Lower leg skin (tissue), 4 donors: ENCODE data around the gene TNIP1. TPM values are rescaled to one million over a fixed set of nuclear protein-coding genes. Genes with fewer than 3 reads are reported as not detected.
A peak's percentile ranks its signal among the peaks of the same experiment; 100 is the strongest.

Source experiments
- DNase-seq, 2 donors: peaks; one replicate each; pipeline ENCODE4 v3.0.0-alpha.2; 2019; ENCODE audit warnings: low spot score in 2 of 2
- H3K4me3 ChIP-seq: fragments of 200-600 bp; sonication (generic); 2 replicates; pipeline ENCODE4 v1.5.1; 2017; ENCODE audit warnings: mild to moderate bottlenecking, low read depth; ENCODE audit not compliant: poor library complexity, severe bottlenecking
- CTCF ChIP-seq, 3 donors: fragments of 450-650 bp; IDR thresholded peaks; one replicate each; pipeline ENCODE4 v1.5.1; 2016; ENCODE audit warnings: antibody characterized with exemption in 3 of 3, mild to moderate bottlenecking in 3 of 3, moderate library complexity in 2 of 3
- POLR2A ChIP-seq, 2 donors: fragments of 450-650 bp; IDR thresholded peaks; one replicate each; pipeline ENCODE4 v1.6.1; 2016 to 2017; ENCODE audit warnings: antibody characterized with exemption in 2 of 2, mild to moderate bottlenecking in 1 of 2, moderate library complexity in 1 of 2
- WGBS, 2 donors: methylation state at CpG; one replicate each; pipeline ENCODE4 v1.1.5; 2018; 5-methylcytosine and 5-hydroxymethylcytosine counted together
- intact Hi-C: fragments of 100-400 bp; cut with DNase I; formaldehyde crosslinking; loops from one replicate; pipeline ENCODE4 v1.15.0; 2023; ENCODE audit warnings: low total_unique reads
- total RNA-seq, 4 donors: library from RNA; depleted of rRNA; stranded (reverse); fragments of >200 nt; gene quantifications; one replicate each; pipeline ENCODE4 v1.1.0, GENCODE V29; 2016

TNIP1 gene
- total RNA-seq, 4 donors from 2014 or later: 91.2 to 123 (median 98.1) TPM

DNA sequence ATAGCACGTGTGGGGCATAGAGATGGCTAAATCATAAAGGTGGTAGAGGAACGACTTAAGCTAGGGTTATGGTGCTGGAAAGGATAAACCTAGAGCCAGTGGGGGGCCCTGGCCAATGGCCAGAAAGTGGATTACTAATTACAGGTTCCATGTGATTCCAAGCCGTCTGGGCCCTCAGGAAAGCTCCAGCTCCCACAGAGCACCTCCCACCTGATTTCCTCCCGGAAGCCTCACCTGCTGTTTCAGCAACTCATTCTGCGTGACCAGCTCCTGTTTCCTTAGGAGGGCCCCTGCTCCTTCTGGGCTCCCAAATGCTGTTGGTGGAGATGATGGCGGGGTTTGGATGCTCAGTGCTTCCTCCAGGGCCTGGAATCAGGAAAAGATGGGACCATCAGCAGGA, 44.3 kb downstream of the TNIP1 start:
- 85 to 94% methylated on average over 6 of the region's 6 CpGs for WGBS, 2 donors
- TF ChIP-seq POLR2A (IDR thresholded peaks at IDR 0.05) (no peak), CTCF (IDR thresholded peaks at IDR 0.05) (no peak)
- DNase-seq: no peak
- H3K4me3 ChIP-seq: no peak overlapping the region
- intact Hi-C loops: no loop called here

DNA sequence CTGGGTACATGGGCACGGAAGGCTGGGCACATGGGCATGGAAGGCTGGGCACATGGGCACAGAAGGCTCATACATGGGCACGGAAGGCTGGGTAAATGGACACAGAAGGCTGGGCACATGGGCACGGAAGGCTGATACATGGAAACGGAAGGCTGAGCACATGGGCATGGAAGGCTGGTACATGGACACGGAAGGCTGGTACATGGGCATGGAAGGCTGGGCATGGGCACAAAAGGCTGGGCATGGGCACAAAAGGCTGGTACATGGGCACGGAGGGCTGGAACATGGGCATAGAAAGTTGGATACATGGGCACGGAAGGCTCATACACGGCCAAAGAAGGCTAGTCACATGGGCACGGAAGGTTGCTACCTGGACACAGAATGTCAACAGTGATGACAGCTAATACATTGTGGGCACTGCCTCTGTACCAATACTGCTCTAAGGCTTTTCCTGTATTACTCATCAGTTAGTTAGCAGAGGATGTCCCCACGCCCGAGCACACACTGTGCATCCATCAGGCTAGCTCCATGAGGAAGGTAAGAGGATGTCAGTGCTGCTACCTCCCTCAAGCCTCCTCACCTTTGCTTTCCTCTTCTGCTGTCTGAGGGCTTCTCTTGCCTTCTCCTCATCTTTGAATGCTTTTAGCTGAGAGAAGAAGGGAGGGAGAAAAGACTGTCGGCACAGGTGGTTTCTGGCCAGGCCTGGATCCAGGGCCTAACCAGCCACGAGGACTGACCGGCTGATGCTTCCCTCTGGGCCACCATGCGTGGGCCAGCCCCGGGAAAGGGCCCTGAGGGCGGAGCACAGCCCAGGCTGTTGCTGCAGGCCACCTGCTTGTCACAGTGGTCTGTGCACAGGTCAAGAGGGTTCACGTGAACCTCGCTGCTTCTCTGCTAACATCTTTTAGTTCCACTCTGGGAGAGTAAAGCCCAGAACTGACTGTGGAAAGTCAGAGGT, 46.1 kb downstream of the TNIP1 start:
- 88 to 94% methylated on average over 19 of the region's 19 CpGs for WGBS, 2 donors
- TF ChIP-seq POLR2A (IDR thresholded peaks at IDR 0.05) (no peak), CTCF (IDR thresholded peaks at IDR 0.05) (no peak)
- DNase-seq: no peak
- H3K4me3 ChIP-seq: no peak overlapping the region
- intact Hi-C loops: no loop called here

DNA sequence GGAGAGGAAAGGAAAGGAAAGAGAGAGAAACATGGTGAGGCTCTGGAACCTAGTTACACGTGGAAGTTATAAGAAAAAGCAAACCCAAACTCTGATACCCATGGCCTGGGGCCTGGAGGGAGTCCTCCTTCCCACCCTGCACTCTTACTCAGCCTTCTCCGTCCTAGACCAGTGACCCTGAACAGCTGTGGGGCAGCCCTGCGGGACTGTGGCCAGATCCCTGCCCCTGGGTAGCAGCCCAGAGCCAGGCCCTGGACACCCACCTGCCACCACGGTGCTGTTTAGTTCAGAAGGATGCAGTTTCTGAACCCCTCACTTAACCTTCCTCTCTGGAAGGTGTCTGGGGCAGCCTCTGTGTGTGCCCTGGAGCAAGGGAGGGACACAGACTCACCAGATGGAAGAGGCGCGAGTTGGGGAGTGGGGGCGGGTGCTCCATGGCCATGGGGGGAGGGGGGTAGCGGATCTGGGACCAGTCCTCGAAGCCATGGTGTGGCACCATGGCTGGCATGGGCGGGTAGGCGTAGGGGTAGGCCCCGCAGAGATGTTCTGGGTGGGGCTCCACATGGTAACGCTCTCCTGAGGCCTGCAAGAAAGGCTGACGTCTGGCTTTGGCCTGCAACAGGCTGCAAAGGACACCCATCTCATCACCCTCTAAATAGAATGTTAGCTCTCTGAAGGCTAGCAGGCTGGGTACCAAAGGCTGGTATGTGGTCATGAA, 47.5 kb downstream of the TNIP1 start:
- intact Hi-C loops: no loop called here
- WGBS, 2 donors: 91 to 94% methylated on average over 10 to 13 of the region's 14 CpGs
- DNase-seq: no peak
- no peak overlapping the region for H3K4me3 ChIP-seq
- TF ChIP-seq POLR2A (IDR thresholded peaks at IDR 0.05) (no peak), CTCF (IDR thresholded peaks at IDR 0.05) (no peak)

GRCh38 chr5:151031554-151031953, 49.3 kb downstream of the TNIP1 start:
- 95% methylated on average over 11 of the region's 11 CpGs for WGBS, 2 donors
- no peak for DNase-seq

GRCh38 chr5:151030379-151030778, 50.5 kb downstream of the TNIP1 start:
- intact Hi-C loops: no loop called here
- WGBS, 2 donors: 44 to 60% methylated on average over 3 to 4 of the region's 4 CpGs
- DNase-seq: peak; percentile 85 to 93
- TF ChIP-seq CTCF (IDR thresholded peaks at IDR 0.05): no peak
- TF ChIP-seq POLR2A (IDR thresholded peaks at IDR 0.05): no peak
- H3K4me3 ChIP-seq: no peak overlapping the region

More at GRCh38 chr5:151031554-151031953, 49.3 kb downstream of the TNIP1 start:
- no peak overlapping the region for H3K4me3 ChIP-seq
- intact Hi-C loops: no loop called here
- TF ChIP-seq POLR2A (IDR thresholded peaks at IDR 0.05) (no peak), CTCF (IDR thresholded peaks at IDR 0.05) (no peak)
